RWPE1 (cell line): ENCODE measurements around the gene MAB21L4.
"Not testable (repeated sequence)": the region's sequence is repeated elsewhere in the genome, so short reads cannot be mapped to it uniquely, and the experiment has no call there.

ENCODE experiments used
- CTCF ChIA-PET: fragments of 350-600 bp; sonication (Branson Sonifier 250); formaldehyde crosslinking; extraction: SDS; loops from one replicate; lab custom pipeline; 2021; lab: Yijun Ruan, JAX
- POLR2A ChIA-PET: fragments of 400-600 bp; formaldehyde crosslinking; extraction: SDS; loops from one replicate; lab custom pipeline; 2020; ENCODE audit warnings: antibody characterized with exemption; ENCODE audit not compliant: low non-redundant PET; lab: Yijun Ruan, JAX
- DNase-seq: peaks from one replicate; pipeline ENCODE4 v3.0.0; 2012; ENCODE audit warnings: low spot score
- H3K27ac ChIP-seq: fragments of 450-650 bp; 2 replicates; pipeline ENCODE4 v1.5.1; 2017
- CTCF ChIP-seq: fragments of 450-650 bp; conservative IDR thresholded peaks from 2 replicates; pipeline ENCODE4 v1.5.1; 2017; ENCODE audit warnings: low read depth, mild to moderate bottlenecking

Gene MAB21L4

GRCh38 chr2:240850026-240850425 is 45.9 kb downstream of the MAB21L4 start:
- POLR2A ChIA-PET = no interaction called here
- DNase-seq = no peak
- CTCF ChIA-PET = interaction anchor here (0.6 to 0.7 kb wide), 3 partner anchors 367 to 1061 kb away, joined by 3 to 4 read pairs (median 3); no protein-coding TSS in a partner anchor
- no peak for TF ChIP-seq CTCF
- no peak overlapping the region for H3K27ac ChIP-seq

- H3K27ac ChIP-seq = no peak overlapping the region
- ChIA-PET POLR2A (no interaction called here), CTCF (interaction anchor here (0.6 to 0.7 kb wide), 2 partner anchors 816 to 1062 kb away, joined by 3 to 4 read pairs; no protein-coding TSS in a partner anchor)
- TF ChIP-seq CTCF = no peak
- no peak for DNase-seq
These were observed 46.9 kb downstream of the MAB21L4 start for GRCh38 chr2:240848900-240849680.

GRCh38 chr2:240847817-240848216 is 48.1 kb downstream of the MAB21L4 start:
- ChIA-PET CTCF (no interaction called here), POLR2A (no interaction called here)
- no peak for DNase-seq
- H3K27ac ChIP-seq = no peak overlapping the region
- TF ChIP-seq CTCF = no peak

GRCh38 chr2:240846873-240847595 is 48.9 kb downstream of the MAB21L4 start:
- ChIA-PET CTCF (interaction anchor here (0.6 kb wide), 1 partner anchor 205 kb away, joined by 3 read pairs; no protein-coding TSS in a partner anchor), POLR2A (no interaction called here)
- H3K27ac ChIP-seq = no peak overlapping the region
- no peak for DNase-seq
- no peak for TF ChIP-seq CTCF

GRCh38 chr2:240846309-240846708 is 49.6 kb downstream of the MAB21L4 start:
- POLR2A ChIA-PET, H3K27ac ChIP-seq, CTCF ChIA-PET, DNase-seq: not testable (repeated sequence)

- H3K27ac ChIP-seq = no peak overlapping the region
- CTCF ChIA-PET = interaction anchor here (0.6 to 1.5 kb wide), 14 partner anchors 11 to 692 kb away, joined by 3 to 4 read pairs (median 4); no protein-coding TSS in a partner anchor
- POLR2A ChIA-PET = no interaction called here
- peak; percentile 55 for TF ChIP-seq CTCF
- DNase-seq = peak; percentile 57
These were observed 55.4 kb downstream of the MAB21L4 start for GRCh38 chr2:240840435-240841060.
